Trophoblast cell (in vitro differentiated cells and primary cell): ENCODE results near the gene AGBL4.

Experiments
- DNase-seq, 2 donors: peaks; one replicate each; pipeline ENCODE4 v3.0.0-alpha.2; 2016
- H2AFZ ChIP-seq: 2 replicates; pipeline ENCODE4 v1.6.1; 2013; ENCODE audit warnings: low read length, moderate library complexity, mild to moderate bottlenecking; ENCODE audit not compliant: insufficient read depth, poor library complexity
- H2AK5ac ChIP-seq: 2 replicates; pipeline ENCODE4 v1.6.1; 2013; ENCODE audit warnings: mild to moderate bottlenecking, low read length
- H2BK120ac ChIP-seq: 2 replicates; pipeline ENCODE4 v1.6.1; 2013; ENCODE audit warnings: low read length, mild to moderate bottlenecking, moderate library complexity; ENCODE audit not compliant: insufficient read depth, poor library complexity
- H2BK12ac ChIP-seq: 2 replicates; pipeline ENCODE4 v1.6.1; 2013; ENCODE audit warnings: mild to moderate bottlenecking, low read length, moderate library complexity
- H2BK5ac ChIP-seq: 2 replicates; pipeline ENCODE4 v1.6.1; 2013; ENCODE audit warnings: low read length, low read depth, moderate library complexity, mild to moderate bottlenecking; ENCODE audit not compliant: poor library complexity
- H3K14ac ChIP-seq: 2 replicates; pipeline ENCODE4 v1.6.1; 2013; ENCODE audit warnings: mild to moderate bottlenecking, low read length
- H3K18ac ChIP-seq: 2 replicates; pipeline ENCODE4 v1.6.1; 2013; ENCODE audit warnings: mild to moderate bottlenecking, low read length
- H3K23ac ChIP-seq: 2 replicates; pipeline ENCODE4 v1.6.1; 2013; ENCODE audit warnings: low read length
- H3K27ac ChIP-seq: 2 replicates; pipeline ENCODE4 v1.5.1; 2013; ENCODE audit warnings: low read depth, mild to moderate bottlenecking, inconsistent platforms, low read length, moderate library complexity
- H3K27me3 ChIP-seq: 2 replicates; pipeline ENCODE4 v1.6.1; 2013; ENCODE audit warnings: inconsistent platforms, mild to moderate bottlenecking, low read length, moderate library complexity; ENCODE audit not compliant: insufficient read depth
- H3K36me3 ChIP-seq, 2 experiments: 1 replicate in 1 of 2; 2 replicates in 1 of 2; pipeline ENCODE4 v1.6.1; 2013; ENCODE audit warnings: low read length in 2 of 2, mild to moderate bottlenecking in 2 of 2, moderate library complexity in 1 of 2; ENCODE audit not compliant: insufficient read depth in 2 of 2, control insufficient read depth in 1 of 2
- H3K4ac ChIP-seq: 2 replicates; pipeline ENCODE4 v1.6.1; 2013; ENCODE audit warnings: low read depth, mild to moderate bottlenecking, low read length, moderate library complexity
- H3K4me1 ChIP-seq, 2 experiments: 1 replicate in 1 of 2; 2 replicates in 1 of 2; pipeline ENCODE4 v1.6.1; 2013; ENCODE audit warnings: low read length in 2 of 2, mild to moderate bottlenecking in 2 of 2, moderate library complexity in 1 of 2; ENCODE audit not compliant: insufficient read depth in 2 of 2, control insufficient read depth in 1 of 2
- H3K4me2 ChIP-seq: 2 replicates; pipeline ENCODE4 v1.6.1; 2013; ENCODE audit warnings: inconsistent platforms, mild to moderate bottlenecking, low read length, moderate library complexity
- H3K4me3 ChIP-seq: 2 replicates; pipeline ENCODE4 v1.5.1; 2013; ENCODE audit warnings: mild to moderate bottlenecking, low read depth, low read length, inconsistent platforms
- H3K79me1 ChIP-seq: one replicate; pipeline ENCODE4 v1.6.1; 2013; ENCODE audit warnings: low read length
- H3K79me2 ChIP-seq: 2 replicates; pipeline ENCODE4 v1.6.1; 2013; ENCODE audit warnings: low read length, mild to moderate bottlenecking; ENCODE audit not compliant: control insufficient read depth, insufficient read depth, poor library complexity
- H3K9ac ChIP-seq: 2 replicates; pipeline ENCODE4 v1.6.1; 2013; ENCODE audit warnings: mild to moderate bottlenecking, low read length
- H3K9me3 ChIP-seq: 2 replicates; pipeline ENCODE4 v1.6.1; 2013; ENCODE audit warnings: low read depth, mild to moderate bottlenecking, control low read depth, inconsistent platforms, low read length; ENCODE audit not compliant: insufficient read depth
- H4K12ac ChIP-seq: 2 replicates; pipeline ENCODE4 v1.6.1; 2013; ENCODE audit warnings: low read depth, mild to moderate bottlenecking, low read length, moderate library complexity
- H4K8ac ChIP-seq: 2 replicates; pipeline ENCODE4 v1.6.1; 2013; ENCODE audit warnings: low read depth, mild to moderate bottlenecking, low read length, moderate library complexity
- H4K91ac ChIP-seq: one replicate; pipeline ENCODE4 v1.6.1; 2013; ENCODE audit warnings: low read depth, mild to moderate bottlenecking, low read length, moderate library complexity
- WGBS: extraction: QIAGEN DNeasy Blood & Tissue Kit; methylation state at CpG from one replicate; pipeline ENCODE4 v1.1.7; 2013; ENCODE audit warnings: missing lambda C conversion rate; ENCODE audit not compliant: insufficient read length, insufficient coverage; ENCODE audit errors: extremely low coverage; 5-methylcytosine and 5-hydroxymethylcytosine counted together

The AGBL4 gene

GRCh38 chr1:48644190-48644900 is 1379.4 kb downstream of the AGBL4 start:
- Histone ChIP-seq H3K4me3 (no peak overlapping the region), H3K4me2 (no peak overlapping the region), H2BK5ac (no peak overlapping the region), H3K9me3 (no peaks in the 10 kb centered on the region), H3K4ac (no peak overlapping the region), H4K12ac (no peak overlapping the region), H3K23ac (no peak overlapping the region), H3K36me3 (no peaks in the 10 kb centered on the region), H3K79me2 (no peaks in the 10 kb centered on the region), H4K91ac (no peak overlapping the region), H3K27me3 (no peaks in the 10 kb centered on the region), H3K4me1 (no peaks in the 10 kb centered on the region), H2BK120ac (no peak overlapping the region), H3K14ac (no peak overlapping the region), H3K9ac (no peak overlapping the region), H3K18ac (no peak overlapping the region), H3K79me1 (no peaks in the 10 kb centered on the region), H2AFZ (no peak overlapping the region), H2AK5ac (no peak overlapping the region), H4K8ac (no peak overlapping the region), H3K27ac (no peak overlapping the region), H2BK12ac (no peak overlapping the region)
- DNase-seq = no peak
- no CpG with 5 or more reads among the region's 7 CpGs for WGBS

- H3K27me3 ChIP-seq = no peaks in the 10 kb centered on the region
- H2AFZ ChIP-seq = no peak overlapping the region
- no peak overlapping the region for H4K12ac ChIP-seq
- no peaks in the 10 kb centered on the region for H3K79me1 ChIP-seq
- H2BK5ac ChIP-seq = no peak overlapping the region
- H3K9me3 ChIP-seq = no peaks in the 10 kb centered on the region
- H3K4ac ChIP-seq = no peak overlapping the region
- H2BK120ac ChIP-seq = no peak overlapping the region
- H2BK12ac ChIP-seq = no peak overlapping the region
- no peak overlapping the region for H3K18ac ChIP-seq
- DNase-seq = no peak
- no peaks in the 10 kb centered on the region for H3K79me2 ChIP-seq
- no peak overlapping the region for H3K4me2 ChIP-seq
- H4K91ac ChIP-seq = no peak overlapping the region
- H3K9ac ChIP-seq = no peak overlapping the region
- H3K14ac ChIP-seq = no peak overlapping the region
- no peaks in the 10 kb centered on the region for H3K36me3 ChIP-seq
- no peak overlapping the region for H3K23ac ChIP-seq
- H3K4me1 ChIP-seq = no peaks in the 10 kb centered on the region
- no CpG with 5 or more reads among the region's 1 CpG for WGBS
- H4K8ac ChIP-seq = no peak overlapping the region
- no peak overlapping the region for H3K27ac ChIP-seq
- no peak overlapping the region for H3K4me3 ChIP-seq
- no peak overlapping the region for H2AK5ac ChIP-seq
Observed at GRCh38 chr1:48643193-48643592, 1380.6 kb downstream of the AGBL4 start.

- Histone ChIP-seq H3K27me3 (no peaks in the 10 kb centered on the region), H3K9me3 (peaks cover 2% of the 10 kb centered on the region), H2AFZ (no peak overlapping the region), H3K23ac (no peak overlapping the region), H2AK5ac (no peak overlapping the region), H3K4me1 (no peaks in the 10 kb centered on the region), H2BK12ac (no peak overlapping the region), H3K4me3 (no peak overlapping the region), H3K9ac (no peak overlapping the region), H2BK5ac (no peak overlapping the region), H4K12ac (no peak overlapping the region), H4K8ac (no peak overlapping the region), H3K79me2 (no peaks in the 10 kb centered on the region), H2BK120ac (no peak overlapping the region), H3K27ac (no peak overlapping the region), H4K91ac (no peak overlapping the region), H3K79me1 (no peaks in the 10 kb centered on the region), H3K4me2 (no peak overlapping the region), H3K36me3 (no peaks in the 10 kb centered on the region), H3K14ac (no peak overlapping the region), H3K4ac (no peak overlapping the region), H3K18ac (no peak overlapping the region)
- DNase-seq = no peak
- WGBS = no CpG with 5 or more reads among the region's 5 CpGs
Observed at GRCh38 chr1:48640836-48641492, 1382.8 kb downstream of the AGBL4 start.

- H3K18ac ChIP-seq = no peak overlapping the region
- no peak overlapping the region for H3K4me2 ChIP-seq
- no peak for DNase-seq
- H4K8ac ChIP-seq = no peak overlapping the region
- H3K27ac ChIP-seq = no peak overlapping the region
- WGBS = no CpG with 5 or more reads among the region's 3 CpGs
- H4K12ac ChIP-seq = no peak overlapping the region
- no peak overlapping the region for H2AFZ ChIP-seq
- H4K91ac ChIP-seq = no peak overlapping the region
- no peaks in the 10 kb centered on the region for H3K79me2 ChIP-seq
- H3K23ac ChIP-seq = no peak overlapping the region
- no peak overlapping the region for H3K4me3 ChIP-seq
- H3K79me1 ChIP-seq = no peaks in the 10 kb centered on the region
- H2AK5ac ChIP-seq = no peak overlapping the region
- H2BK12ac ChIP-seq = no peak overlapping the region
- no peaks in the 10 kb centered on the region for H3K9me3 ChIP-seq
- H3K4ac ChIP-seq = no peak overlapping the region
- no peak overlapping the region for H3K14ac ChIP-seq
- H3K4me1 ChIP-seq = no peaks in the 10 kb centered on the region
- H3K36me3 ChIP-seq = no peaks in the 10 kb centered on the region
- no peak overlapping the region for H2BK120ac ChIP-seq
- H2BK5ac ChIP-seq = no peak overlapping the region
- H3K9ac ChIP-seq = no peak overlapping the region
- H3K27me3 ChIP-seq = no peaks in the 10 kb centered on the region
Observed at GRCh38 chr1:48629867-48630266, 1393.9 kb downstream of the AGBL4 start.
